B cell (primary cell): ENCODE results near the gene OFD1. TPM values are rescaled to one million over a fixed set of nuclear protein-coding genes. Genes with fewer than 3 reads are reported as not detected.

Source experiments
- ATAC-seq: fragments of 200-7000 bp; cut with Tn5 transposase; one replicate; pipeline ENCODE4 v1.10.0; 2021; ENCODE audit warnings: low read depth, mild to moderate bottlenecking, moderate number of reproducible peaks, moderate library complexity
- CTCF ChIA-PET: fragments of 350-600 bp; sonication (Branson Sonifier 250); formaldehyde crosslinking; loops from one replicate; lab custom pipeline; 2021; ENCODE audit warnings: antibody characterized with exemption, inconsistent platforms; lab: Charles Lee
- POLR2A ChIA-PET: fragments of 350-600 bp; sonication (Branson Sonifier 250); formaldehyde crosslinking; loops from one replicate; lab custom pipeline; 2021; ENCODE audit warnings: antibody characterized with exemption; lab: Charles Lee
- DNase-seq: peaks from one replicate; pipeline ENCODE4 v3.0.0; 2013
- H2AFZ ChIP-seq: 2 replicates; pipeline ENCODE4 v1.6.1; 2012; ENCODE audit warnings: mild to moderate bottlenecking, low read depth, low read length; ENCODE audit not compliant: insufficient read depth, poor library complexity, severe bottlenecking
- H3K27ac ChIP-seq, 2 donors: 1 replicate in 1 of 2; 2 replicates in 1 of 2; pipeline ENCODE4 v1.5.1; 2012 to 2013; ENCODE audit warnings: low read length in 2 of 2, mild to moderate bottlenecking in 2 of 2, moderate library complexity in 1 of 2
- H3K27me3 ChIP-seq, 4 experiments: fragments of 200-600 bp in 1 of 4; sonication (generic) in 1 of 4; replicated peaks in 1 of 4; 1 replicate in 2 of 4; 2 replicates in 2 of 4; pipeline versions ENCODE4 v1.6.1 to v1.7.0; 2013 to 2016; ENCODE audit warnings: low read length in 3 of 4, mild to moderate bottlenecking in 2 of 4, mixed read lengths in 1 of 4, moderate library complexity in 1 of 4; ENCODE audit not compliant: insufficient read depth in 4 of 4, control insufficient read depth in 3 of 4; ENCODE audit errors: control extremely low read depth in 1 of 4
- H3K36me3 ChIP-seq, 2 experiments: replicated peaks in 1 of 2; 1 replicate in 1 of 2; 2 replicates in 1 of 2; pipeline versions ENCODE4 v1.6.1 to v1.7.1; 2013; ENCODE audit warnings: low read length in 1 of 2; ENCODE audit not compliant: insufficient read depth in 2 of 2, control insufficient read depth in 1 of 2; ENCODE audit errors: control extremely low read depth in 1 of 2, extremely low read depth in 1 of 2
- H3K4me1 ChIP-seq, 2 donors: fragments of 200-600 bp in 1 of 2; sonication (generic) in 1 of 2; 1 replicate in 1 of 2; 2 replicates in 1 of 2; pipeline versions ENCODE4 v1.5.1 to v1.6.1; 2013 to 2017; ENCODE audit warnings: low read length in 2 of 2; ENCODE audit not compliant: control insufficient read depth in 2 of 2, insufficient read depth in 2 of 2
- H3K4me2 ChIP-seq: replicated peaks from 2 replicates; pipeline ENCODE3; 2012; ENCODE audit warnings: mild to moderate bottlenecking, low read depth, low read length; ENCODE audit not compliant: poor library complexity, severe bottlenecking
- H3K4me3 ChIP-seq, 5 experiments: fragments of 200-600 bp in 1 of 5; sonication (generic) in 1 of 5; 1 replicate in 3 of 5; 2 replicates in 2 of 5; pipeline versions ENCODE4 v1.5.1 to v1.7.0; 2011 to 2016; ENCODE audit warnings: low read length in 4 of 5, mild to moderate bottlenecking in 4 of 5, low read depth in 2 of 5, control low read depth in 1 of 5, moderate library complexity in 1 of 5; ENCODE audit not compliant: insufficient read depth in 1 of 5; ENCODE audit errors: control extremely low read depth in 1 of 5, extremely low read depth in 1 of 5
- H3K79me2 ChIP-seq: fragments of 200-600 bp; sonication (generic); one replicate; pipeline ENCODE4 v1.6.0; 2016; ENCODE audit warnings: low read length; ENCODE audit not compliant: control insufficient read depth, insufficient read depth
- H3K9ac ChIP-seq: fragments of 200-600 bp; sonication (generic); 2 replicates; pipeline ENCODE4 v1.6.1; 2017; ENCODE audit warnings: mild to moderate bottlenecking, low read length, moderate library complexity
- H3K9me3 ChIP-seq, 3 donors: one replicate each; pipeline versions ENCODE4 v1.6.1 to v1.7.1; 2013; ENCODE audit warnings: low read length in 2 of 3; ENCODE audit not compliant: control insufficient read depth in 2 of 3, insufficient read depth in 1 of 3; ENCODE audit errors: control extremely low read depth in 1 of 3
- H4K20me1 ChIP-seq: 2 replicates; pipeline ENCODE4 v1.6.0; 2012; ENCODE audit warnings: mild to moderate bottlenecking, low read length; ENCODE audit not compliant: insufficient read depth, control insufficient read depth, poor library complexity, severe bottlenecking
- H3K27ac Mint-ChIP-seq: one replicate; pipeline ENCODE4 v1.8.0; 2021; ENCODE audit warnings: mixed read lengths
- H3K27me3 Mint-ChIP-seq: one replicate; pipeline ENCODE4 v1.8.0; 2021; ENCODE audit warnings: mixed read lengths
- H3K4me1 Mint-ChIP-seq: one replicate; pipeline ENCODE4 v1.8.0; 2021; ENCODE audit warnings: mixed read lengths
- H3K4me3 Mint-ChIP-seq: one replicate; pipeline ENCODE4 v1.8.0; 2021; ENCODE audit warnings: mixed read lengths
- H3K9me3 Mint-ChIP-seq: one replicate; pipeline ENCODE4 v1.8.0; 2022; ENCODE audit warnings: mixed read lengths; ENCODE audit not compliant: insufficient read depth
- EZH2 ChIP-seq: IDR thresholded peaks from 2 replicates; pipeline ENCODE4 v1.6.1; 2012; ENCODE audit warnings: borderline replicate concordance, low read depth, mild to moderate bottlenecking, moderate library complexity, low read length; ENCODE audit not compliant: insufficient read depth, poor library complexity, severe bottlenecking
- WGBS: methylation state at CpG from one replicate; pipeline ENCODE4 v1.1.5; 2013; ENCODE audit warnings: missing lambda C conversion rate; ENCODE audit not compliant: insufficient coverage; 5-methylcytosine and 5-hydroxymethylcytosine counted together
- intact Hi-C: fragments of 100-400 bp; cut with micrococcal nuclease; formaldehyde crosslinking; loops from one replicate; pipeline ENCODE4 v1.10.0; 2022
- polyA plus RNA-seq: library from polyadenylated mRNA; depleted of rRNA; stranded (reverse); fragments of >200 nt; gene quantifications from 2 replicates; pipeline ENCODE4 v1.2.3, GENCODE V29; 2012
- total RNA-seq, 2 donors: library from RNA; stranded (reverse); fragments of 120-200 nt in 1 of 2; gene quantifications; 1 replicate in 1 of 2; 2 replicates in 1 of 2; pipeline versions ENCODE4 v1.2.3 to v1.2.4, GENCODE V29; 2013 to 2022
- TF ChIP-seq, protein P1 (sequence below): fragments of 200-600 bp; IDR thresholded peaks from one replicate; pipeline ENCODE4 v1.8.0; 2022; ENCODE audit warnings: antibody characterized with exemption, mild to moderate bottlenecking

The OFD1 gene
- total and polyA plus RNA-seq, 2 donors (not counting 1 experiment from before 2014, with no cell fraction given): 40.6 to 84.9 TPM

DNA sequence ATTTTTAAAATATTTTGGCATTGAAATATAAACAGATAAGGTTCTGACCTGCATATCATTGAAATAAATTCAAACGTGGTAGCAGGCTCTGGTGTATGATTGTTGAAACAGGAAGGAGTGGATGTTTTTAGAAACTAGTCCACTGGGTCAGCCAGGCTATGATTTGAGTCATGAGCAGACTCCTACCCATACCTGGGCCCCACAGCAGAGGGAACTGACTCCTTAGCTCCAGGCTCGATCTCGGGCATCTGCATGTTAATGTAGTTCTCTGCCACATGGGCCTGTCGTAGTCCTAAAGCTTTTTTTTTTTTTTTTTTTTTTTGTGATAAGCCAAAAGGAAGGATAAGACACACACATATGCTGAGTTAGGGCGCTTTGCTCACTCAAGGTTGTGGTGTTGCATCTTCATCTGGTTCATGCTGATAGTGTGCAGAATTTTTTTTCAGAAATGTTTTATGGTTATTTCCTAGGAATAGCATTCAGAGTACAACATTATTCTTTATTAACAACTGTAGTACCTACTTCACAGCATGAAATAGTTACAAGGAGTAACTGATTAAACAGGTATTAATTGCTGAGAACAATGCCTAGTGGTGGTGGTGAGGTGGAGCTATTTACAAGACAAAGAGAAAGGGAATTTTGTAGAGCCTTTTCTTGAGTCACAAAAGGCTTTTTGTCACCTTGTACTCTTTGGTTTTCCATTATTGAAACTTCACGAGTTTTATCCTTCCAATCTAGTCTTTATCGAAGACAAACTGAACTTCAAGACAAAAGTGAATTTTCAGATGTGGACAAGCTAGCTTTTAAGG lies 27.3 kb downstream of the OFD1 start:
- ChIA-PET CTCF (interaction anchor here (0.7 to 1.4 kb wide), 2 partner anchors 13 to 28 kb away, joined by 3 read pairs; partner anchors contain the start of genes OFD1 and TRAPPC2), POLR2A (interaction anchor here (0.6 to 0.9 kb wide), 2 partner anchors 9 to 333 kb away, joined by 4 to 5 read pairs; no protein-coding TSS in a partner anchor)
- TF ChIP-seq EZH2: no peak
- TF ChIP-seq, protein P1, sequence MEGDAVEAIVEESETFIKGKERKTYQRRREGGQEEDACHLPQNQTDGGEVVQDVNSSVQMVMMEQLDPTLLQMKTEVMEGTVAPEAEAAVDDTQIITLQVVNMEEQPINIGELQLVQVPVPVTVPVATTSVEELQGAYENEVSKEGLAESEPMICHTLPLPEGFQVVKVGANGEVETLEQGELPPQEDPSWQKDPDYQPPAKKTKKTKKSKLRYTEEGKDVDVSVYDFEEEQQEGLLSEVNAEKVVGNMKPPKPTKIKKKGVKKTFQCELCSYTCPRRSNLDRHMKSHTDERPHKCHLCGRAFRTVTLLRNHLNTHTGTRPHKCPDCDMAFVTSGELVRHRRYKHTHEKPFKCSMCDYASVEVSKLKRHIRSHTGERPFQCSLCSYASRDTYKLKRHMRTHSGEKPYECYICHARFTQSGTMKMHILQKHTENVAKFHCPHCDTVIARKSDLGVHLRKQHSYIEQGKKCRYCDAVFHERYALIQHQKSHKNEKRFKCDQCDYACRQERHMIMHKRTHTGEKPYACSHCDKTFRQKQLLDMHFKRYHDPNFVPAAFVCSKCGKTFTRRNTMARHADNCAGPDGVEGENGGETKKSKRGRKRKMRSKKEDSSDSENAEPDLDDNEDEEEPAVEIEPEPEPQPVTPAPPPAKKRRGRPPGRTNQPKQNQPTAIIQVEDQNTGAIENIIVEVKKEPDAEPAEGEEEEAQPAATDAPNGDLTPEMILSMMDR: no peak
- Histone ChIP-seq H3K4me1 (peaks cover 46 to 49% of the 10 kb centered on the region in 2 donors), H3K36me3 (peaks cover 0 to 68% of the 10 kb centered on the region in 2 experiments), H2AFZ (no peak overlapping the region), H3K4me2 (peak overlapping the region; percentile 4), H3K9me3 (no peaks in the 10 kb centered on the region), H3K27ac (peak overlapping the region; percentile 38 to 49), H4K20me1 (peaks cover 6% of the 10 kb centered on the region), H3K9ac (no peak overlapping the region), H3K27me3 (no peaks in the 10 kb centered on the region), H3K4me3 (no peak overlapping the region), H3K79me2 (peaks cover 8% of the 10 kb centered on the region)
- 60% methylated on average over 1 of the region's 7 CpGs for WGBS
- Mint-ChIP-seq H3K4me1 (peaks cover 51% of the 10 kb centered on the region), H3K27ac (peak overlapping the region; percentile 50), H3K9me3 (no peaks in the 10 kb centered on the region), H3K4me3 (no peak overlapping the region), H3K27me3 (no peaks in the 10 kb centered on the region)
- DNase-seq (no peak), ATAC-seq (no peak)
- intact Hi-C loops: no loop called here

DNA sequence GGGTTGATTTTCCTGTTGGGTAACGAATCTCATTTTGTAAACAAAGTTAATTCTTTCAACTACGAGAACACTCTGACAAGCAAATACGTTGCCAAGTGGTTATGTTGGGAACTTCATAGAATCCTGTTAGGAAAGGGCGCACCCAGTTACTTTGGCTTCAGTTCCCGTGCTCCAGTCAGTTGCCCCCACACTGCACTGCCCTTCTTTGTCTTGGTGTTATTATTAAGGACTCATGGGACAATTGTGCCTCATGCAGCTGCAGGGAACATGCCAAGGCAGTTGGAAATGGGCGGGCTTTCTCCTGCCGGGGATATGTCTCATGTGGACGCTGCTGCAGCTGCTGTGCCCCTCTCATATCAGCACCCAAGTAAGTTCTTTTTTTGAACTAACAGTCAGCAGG lies 28.9 kb downstream of the OFD1 start:
- no CpG with 5 or more reads among the region's 8 CpGs for WGBS
- H3K4me3 Mint-ChIP-seq: no peak overlapping the region

More for the DNA sequence above, 28.9 kb downstream of the OFD1 start:
- TF ChIP-seq, protein P1: no peak
- no peak for TF ChIP-seq EZH2
- H3K4me2 ChIP-seq: no peak overlapping the region
- Mint-ChIP-seq H3K4me1 (peaks cover 42% of the 10 kb centered on the region), H3K27me3 (no peaks in the 10 kb centered on the region), H3K27ac (no peak overlapping the region), H3K9me3 (no peaks in the 10 kb centered on the region)
- H3K27me3 ChIP-seq: no peaks in the 10 kb centered on the region
- H2AFZ ChIP-seq: no peak overlapping the region
- H3K79me2 ChIP-seq: peaks cover 3% of the 10 kb centered on the region
- CTCF ChIA-PET: no interaction called here
- H3K27ac ChIP-seq: no peak overlapping the region
- DNase-seq: no peak
- H3K36me3 ChIP-seq: peaks cover 0 to 65% of the 10 kb centered on the region in 2 experiments
- H3K9me3 ChIP-seq: no peaks in the 10 kb centered on the region
- intact Hi-C loops: no loop called here
- no peak overlapping the region for H3K4me3 ChIP-seq
- ATAC-seq: no peak
- no peak overlapping the region for H3K9ac ChIP-seq
- POLR2A ChIA-PET: no interaction called here
- peaks cover 6% of the 10 kb centered on the region for H4K20me1 ChIP-seq
- peaks cover 30 to 35% of the 10 kb centered on the region in 2 donors for H3K4me1 ChIP-seq
